ENCODE measurements around the gene CCDC51. TPM values are rescaled to one million over a fixed set of nuclear protein-coding genes. Genes with fewer than 3 reads are reported as not detected.

Gene CCDC51
- polyA plus RNA-seq, 1 donor (not counting 4 experiments of a cell fraction or from before 2014, with no cell fraction given), result 27.9 TPM

DNA sequence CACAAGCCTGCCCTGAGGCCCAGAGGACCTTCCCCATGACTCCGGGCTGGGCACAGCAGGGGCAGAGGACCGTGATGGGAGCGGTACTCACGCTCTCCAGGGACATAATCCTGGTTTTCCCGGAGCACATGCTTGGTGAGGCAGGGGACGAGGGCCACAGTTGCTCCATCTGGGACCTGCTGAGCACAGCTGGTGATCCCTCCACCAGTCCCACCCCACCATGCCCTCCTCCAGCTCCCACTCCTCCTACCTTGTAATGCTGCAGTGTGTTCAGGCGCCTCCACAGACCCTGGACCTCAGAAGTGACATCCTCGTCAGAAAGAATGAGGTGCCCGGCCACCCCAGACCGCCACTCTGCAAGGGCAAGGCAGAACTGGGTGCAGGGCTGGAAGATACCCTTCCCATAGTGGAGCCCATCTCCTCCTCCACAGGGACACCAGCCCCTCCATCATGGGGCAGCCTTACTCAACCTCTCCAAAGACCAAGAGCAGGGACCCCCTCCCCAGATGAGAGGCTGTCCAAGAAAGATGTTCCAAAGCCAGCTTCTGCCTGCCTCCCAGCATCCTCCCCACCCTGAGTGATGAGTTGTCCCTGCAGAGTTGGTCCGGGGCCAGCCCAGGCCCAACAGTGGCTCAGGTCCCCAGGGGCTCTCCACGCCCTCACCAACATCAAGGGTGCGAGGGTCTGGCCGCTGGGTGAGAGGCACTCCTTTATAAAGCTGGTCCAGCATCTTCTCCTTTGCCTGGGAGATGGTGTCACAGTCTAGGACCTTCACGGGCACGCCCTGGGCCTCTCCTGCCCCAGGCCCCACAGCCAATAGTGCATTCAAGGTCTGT lies 29.5 kb downstream of the CCDC51 start:
- Histone ChIP-seq H3K9ac (ENCODE audit: control insufficient read depth, extremely low read depth, insufficient read depth, low read length) (no peak overlapping the region), H3K27ac (ENCODE audit: control insufficient read depth, insufficient read depth, low read length) (no peak overlapping the region), H3K36me3 (ENCODE audit: control insufficient read depth in 2 of 2, extremely low read depth in 1 of 2, insufficient read depth in 2 of 2, low read length in 2 of 2) (peaks cover 64 to 91% of the 10 kb centered on the region in 2 experiments), H3K4me3 (ENCODE audit: control insufficient read depth in 2 of 3, extremely low read depth in 1 of 3, insufficient read depth in 2 of 3, low read depth in 1 of 3, low read length in 3 of 3) (no peak overlapping the region), H2AFZ (ENCODE audit: control insufficient read depth, low read length) (no peak overlapping the region), H3K79me2 (ENCODE audit: control insufficient read depth, insufficient read depth, low read length) (no peaks in the 10 kb centered on the region), H4K20me1 (ENCODE audit: control insufficient read depth, extremely low read depth, insufficient read depth, low read length) (peaks cover 10% of the 10 kb centered on the region), H3K9me1 (ENCODE audit: control insufficient read depth, extremely low read depth, insufficient read depth, low read length) (peaks cover 3% of the 10 kb centered on the region), H3K27me3 (ENCODE audit: control insufficient read depth, extremely low read depth, insufficient read depth, low read length) (no peaks in the 10 kb centered on the region), H3K4me2 (ENCODE audit: control insufficient read depth, extremely low read depth, insufficient read depth, low read depth, low read length) (no peak overlapping the region), H3K4me1 (ENCODE audit: control insufficient read depth, extremely low read depth, insufficient read depth, low read length) (peaks cover 12% of the 10 kb centered on the region), H3K9me3 (ENCODE audit: control insufficient read depth, low read depth, low read length) (no peaks in the 10 kb centered on the region)
- no peak for TF ChIP-seq EZH2 (IDR thresholded peaks at IDR 0.05; ENCODE audit: low read length)
- TF ChIP-seq, protein P1, sequence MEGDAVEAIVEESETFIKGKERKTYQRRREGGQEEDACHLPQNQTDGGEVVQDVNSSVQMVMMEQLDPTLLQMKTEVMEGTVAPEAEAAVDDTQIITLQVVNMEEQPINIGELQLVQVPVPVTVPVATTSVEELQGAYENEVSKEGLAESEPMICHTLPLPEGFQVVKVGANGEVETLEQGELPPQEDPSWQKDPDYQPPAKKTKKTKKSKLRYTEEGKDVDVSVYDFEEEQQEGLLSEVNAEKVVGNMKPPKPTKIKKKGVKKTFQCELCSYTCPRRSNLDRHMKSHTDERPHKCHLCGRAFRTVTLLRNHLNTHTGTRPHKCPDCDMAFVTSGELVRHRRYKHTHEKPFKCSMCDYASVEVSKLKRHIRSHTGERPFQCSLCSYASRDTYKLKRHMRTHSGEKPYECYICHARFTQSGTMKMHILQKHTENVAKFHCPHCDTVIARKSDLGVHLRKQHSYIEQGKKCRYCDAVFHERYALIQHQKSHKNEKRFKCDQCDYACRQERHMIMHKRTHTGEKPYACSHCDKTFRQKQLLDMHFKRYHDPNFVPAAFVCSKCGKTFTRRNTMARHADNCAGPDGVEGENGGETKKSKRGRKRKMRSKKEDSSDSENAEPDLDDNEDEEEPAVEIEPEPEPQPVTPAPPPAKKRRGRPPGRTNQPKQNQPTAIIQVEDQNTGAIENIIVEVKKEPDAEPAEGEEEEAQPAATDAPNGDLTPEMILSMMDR (optimal IDR thresholded peaks at IDR 0.05 in 1 of 3, IDR thresholded peaks at IDR 0.05 in 1 of 3, conservative IDR thresholded peaks at IDR 0.05 in 1 of 3; ENCODE audit: extremely low read depth in 1 of 3, insufficient read depth in 2 of 3, low read length in 3 of 3), result no peak
- DNase-seq (ENCODE audit: low read depth, low spot score) (no peak), FAIRE-seq (no peak)
- dilution Hi-C loops (cut with MboI; ENCODE audit: extremely low pct_ligation_motif_present, low sequenced_read_pairs), result no loop called here

DNA sequence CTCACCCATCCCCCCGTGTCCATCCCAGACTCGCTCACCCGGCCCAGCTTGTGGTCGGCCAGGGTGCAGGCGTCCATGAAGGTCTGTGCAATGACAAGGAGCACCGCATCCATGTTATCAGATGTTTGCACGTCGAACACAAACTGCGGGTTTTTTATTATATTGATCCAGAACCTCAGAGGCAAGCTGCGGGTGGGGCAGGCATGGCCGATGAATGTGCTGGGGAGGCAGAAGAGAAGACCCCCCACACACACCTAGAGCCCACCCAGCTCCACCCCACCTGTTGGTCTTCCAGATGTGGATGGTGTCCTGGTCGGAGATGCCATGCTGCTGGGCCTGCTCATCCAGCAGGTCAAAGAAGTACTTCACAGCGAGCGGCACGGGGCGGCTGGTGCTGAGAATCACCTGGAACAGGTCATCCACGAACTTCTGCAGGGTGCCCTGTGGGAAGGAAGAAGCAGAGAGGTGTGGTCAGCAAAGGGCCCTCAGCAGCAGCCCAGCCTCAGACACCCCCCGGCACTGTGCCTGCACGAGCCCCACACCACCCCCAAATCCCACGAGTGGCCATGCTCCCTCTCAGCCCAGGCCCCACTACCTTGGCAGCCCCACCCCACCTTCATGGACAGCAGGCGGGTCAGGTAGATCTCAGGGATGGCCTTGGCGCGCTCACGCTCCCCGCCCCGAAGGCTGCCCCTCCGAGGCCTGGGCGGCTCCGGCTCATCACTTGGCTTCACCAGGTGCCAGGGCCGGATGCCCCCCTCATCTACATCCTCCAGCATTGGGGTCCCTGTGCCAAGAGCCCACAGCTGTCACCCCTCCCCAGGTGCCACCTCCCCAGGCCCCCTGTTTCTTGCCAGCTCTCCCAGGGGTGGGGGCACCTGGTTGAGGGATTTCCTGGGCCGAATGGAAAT lies 30.4 kb downstream of the CCDC51 start:
- H3K4me1 ChIP-seq (ENCODE audit: control insufficient read depth, extremely low read depth, insufficient read depth, low read length), result peaks cover 12% of the 10 kb centered on the region
- H3K9me1 ChIP-seq (ENCODE audit: control insufficient read depth, extremely low read depth, insufficient read depth, low read length), result peaks cover 3% of the 10 kb centered on the region
- H3K9ac ChIP-seq (ENCODE audit: control insufficient read depth, extremely low read depth, insufficient read depth, low read length), result no peak overlapping the region
- H3K36me3 ChIP-seq (ENCODE audit: control insufficient read depth in 2 of 2, extremely low read depth in 1 of 2, insufficient read depth in 2 of 2, low read length in 2 of 2), result peaks cover 64 to 91% of the 10 kb centered on the region in 2 experiments
- H4K20me1 ChIP-seq (ENCODE audit: control insufficient read depth, extremely low read depth, insufficient read depth, low read length), result peaks cover 10% of the 10 kb centered on the region
- dilution Hi-C loops (cut with MboI; ENCODE audit: extremely low pct_ligation_motif_present, low sequenced_read_pairs), result no loop called here
- no peak overlapping the region for H3K27ac ChIP-seq (ENCODE audit: control insufficient read depth, insufficient read depth, low read length)
- H3K79me2 ChIP-seq (ENCODE audit: control insufficient read depth, insufficient read depth, low read length), result no peaks in the 10 kb centered on the region
- FAIRE-seq (no peak), DNase-seq (ENCODE audit: low read depth, low spot score) (no peak)
- no peak overlapping the region for H3K4me2 ChIP-seq (ENCODE audit: control insufficient read depth, extremely low read depth, insufficient read depth, low read depth, low read length)
- TF ChIP-seq EZH2 (IDR thresholded peaks at IDR 0.05; ENCODE audit: low read length), result no peak
- TF ChIP-seq, protein P1 (optimal IDR thresholded peaks at IDR 0.05 in 1 of 3, IDR thresholded peaks at IDR 0.05 in 1 of 3, conservative IDR thresholded peaks at IDR 0.05 in 1 of 3; ENCODE audit: extremely low read depth in 1 of 3, insufficient read depth in 2 of 3, low read length in 3 of 3), result no peak
- no peak overlapping the region for H3K4me3 ChIP-seq (ENCODE audit: control insufficient read depth in 2 of 3, extremely low read depth in 1 of 3, insufficient read depth in 2 of 3, low read depth in 1 of 3, low read length in 3 of 3)
- no peak overlapping the region for H2AFZ ChIP-seq (ENCODE audit: control insufficient read depth, low read length)
- no peaks in the 10 kb centered on the region for H3K27me3 ChIP-seq (ENCODE audit: control insufficient read depth, extremely low read depth, insufficient read depth, low read length)
- H3K9me3 ChIP-seq (ENCODE audit: control insufficient read depth, low read depth, low read length), result no peaks in the 10 kb centered on the region

Data from keratinocyte (primary cell).